Mesothelial cell of epicardium (in vitro differentiated cells): ENCODE results near the gene LTA4H. TPM values are rescaled to one million over a fixed set of nuclear protein-coding genes. Genes with fewer than 3 reads are reported as not detected.

ENCODE experiments used
- DNase-seq, 2 experiments: peaks; one replicate each; pipeline ENCODE4 v3.0.0; 2021; ENCODE audit warnings: low spot score in 2 of 2; ENCODE audit not compliant: unreplicated experiment in 2 of 2
- H3K27ac Mint-ChIP-seq: 2 replicates; pipeline ENCODE4 v1.8.0; 2021; ENCODE audit warnings: mixed read lengths
- H3K27me3 Mint-ChIP-seq: 2 replicates; pipeline ENCODE4 v1.8.0; 2021; ENCODE audit warnings: low read depth, mixed read lengths
- H3K36me3 Mint-ChIP-seq: 2 replicates; pipeline ENCODE4 v1.8.0; 2021; ENCODE audit warnings: mixed read lengths
- H3K4me1 Mint-ChIP-seq: 2 replicates; pipeline ENCODE4 v1.8.0; 2021; ENCODE audit warnings: mixed read lengths
- H3K4me3 Mint-ChIP-seq: 2 replicates; pipeline ENCODE4 v1.8.0; 2021; ENCODE audit warnings: mild to moderate bottlenecking, moderate library complexity, mixed read lengths
- H3K9me3 Mint-ChIP-seq: 2 replicates; pipeline ENCODE4 v1.8.0; 2021; ENCODE audit warnings: mixed read lengths
- total RNA-seq: library from RNA; stranded (reverse); gene quantifications from 3 replicates; pipeline ENCODE4 v1.2.1, GENCODE V29; 2021
- TF ChIP-seq, protein P1 (sequence below): fragments of 200-600 bp; sonication (generic); IDR thresholded peaks from one replicate; pipeline ENCODE4 v1.5.0; 2021; ENCODE audit warnings: antibody characterized with exemption; ENCODE audit not compliant: unreplicated experiment

The LTA4H gene
- total RNA-seq, 1 donor from 2014 or later = 95.5 TPM

DNA sequence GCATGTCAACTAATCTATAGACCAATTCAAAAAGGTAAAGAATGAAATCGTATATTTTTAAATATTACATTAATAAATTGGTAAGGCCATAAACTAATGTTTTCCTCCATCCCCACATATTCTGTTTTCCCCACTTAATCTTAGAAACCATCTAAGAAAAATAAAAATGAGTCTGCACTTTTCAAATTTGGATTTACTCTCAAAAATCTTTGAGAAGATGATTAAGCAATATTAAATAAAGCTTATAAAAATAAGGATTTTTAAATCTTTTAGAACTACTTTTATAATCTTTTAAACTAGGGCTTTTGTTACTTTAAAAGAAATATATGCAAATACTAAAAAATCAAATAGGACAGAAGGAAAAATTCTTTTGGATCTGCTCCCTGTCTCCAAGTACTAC lies 28.7 kb downstream of the LTA4H start:
- peaks cover 28% of the 10 kb centered on the region for H3K36me3 Mint-ChIP-seq
- no peaks in the 10 kb centered on the region for H3K4me1 Mint-ChIP-seq
- DNase-seq = no peak
- TF ChIP-seq, protein P1, sequence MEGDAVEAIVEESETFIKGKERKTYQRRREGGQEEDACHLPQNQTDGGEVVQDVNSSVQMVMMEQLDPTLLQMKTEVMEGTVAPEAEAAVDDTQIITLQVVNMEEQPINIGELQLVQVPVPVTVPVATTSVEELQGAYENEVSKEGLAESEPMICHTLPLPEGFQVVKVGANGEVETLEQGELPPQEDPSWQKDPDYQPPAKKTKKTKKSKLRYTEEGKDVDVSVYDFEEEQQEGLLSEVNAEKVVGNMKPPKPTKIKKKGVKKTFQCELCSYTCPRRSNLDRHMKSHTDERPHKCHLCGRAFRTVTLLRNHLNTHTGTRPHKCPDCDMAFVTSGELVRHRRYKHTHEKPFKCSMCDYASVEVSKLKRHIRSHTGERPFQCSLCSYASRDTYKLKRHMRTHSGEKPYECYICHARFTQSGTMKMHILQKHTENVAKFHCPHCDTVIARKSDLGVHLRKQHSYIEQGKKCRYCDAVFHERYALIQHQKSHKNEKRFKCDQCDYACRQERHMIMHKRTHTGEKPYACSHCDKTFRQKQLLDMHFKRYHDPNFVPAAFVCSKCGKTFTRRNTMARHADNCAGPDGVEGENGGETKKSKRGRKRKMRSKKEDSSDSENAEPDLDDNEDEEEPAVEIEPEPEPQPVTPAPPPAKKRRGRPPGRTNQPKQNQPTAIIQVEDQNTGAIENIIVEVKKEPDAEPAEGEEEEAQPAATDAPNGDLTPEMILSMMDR = no peak
- no peaks in the 10 kb centered on the region for H3K27me3 Mint-ChIP-seq
- H3K4me3 Mint-ChIP-seq = no peak overlapping the region
- no peak overlapping the region for H3K27ac Mint-ChIP-seq
- H3K9me3 Mint-ChIP-seq = no peaks in the 10 kb centered on the region

DNA sequence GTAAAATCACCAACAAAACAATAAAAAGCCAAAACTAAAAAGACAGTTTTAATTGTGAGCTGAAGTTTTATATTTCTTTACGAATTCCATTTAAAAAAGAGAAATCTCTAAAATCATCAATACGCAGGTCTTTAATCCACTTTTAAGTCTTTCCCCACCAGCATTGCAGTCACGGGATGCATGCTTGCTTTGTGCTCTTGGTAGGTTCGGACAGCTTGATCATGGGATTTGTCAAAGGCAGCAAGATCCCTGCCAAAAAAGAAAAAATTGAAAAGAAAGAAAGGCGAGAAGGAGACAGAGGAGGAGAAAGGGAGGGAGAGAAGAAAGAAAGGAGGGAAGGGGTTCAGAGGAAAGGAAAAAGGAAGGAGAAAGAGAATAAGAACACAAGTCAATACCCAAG lies 34.5 kb downstream of the LTA4H start:
- H3K27ac Mint-ChIP-seq = no peak overlapping the region
- peaks cover 16% of the 10 kb centered on the region for H3K36me3 Mint-ChIP-seq

DNA sequence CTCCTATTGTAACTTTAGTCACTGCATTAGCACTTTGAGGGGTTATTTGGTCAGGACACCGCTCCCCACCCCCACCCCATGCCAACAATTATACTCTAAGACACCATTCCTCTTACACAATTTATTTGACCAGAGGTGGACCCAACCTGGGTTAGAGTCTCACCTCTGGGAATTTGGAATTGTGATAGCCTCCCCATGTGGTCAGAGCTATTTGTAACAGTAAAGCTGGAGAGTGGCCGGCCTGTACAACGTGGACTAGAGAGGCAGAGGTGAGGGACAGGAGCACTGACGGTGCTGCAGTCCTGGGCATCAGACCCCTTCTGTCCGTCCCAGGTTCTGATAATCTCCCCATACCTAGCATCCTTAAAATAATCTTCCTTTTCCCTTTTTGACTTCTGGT lies 35.9 kb downstream of the LTA4H start:
- no peaks in the 10 kb centered on the region for H3K9me3 Mint-ChIP-seq
- no peak overlapping the region for H3K4me3 Mint-ChIP-seq
- H3K36me3 Mint-ChIP-seq = peaks cover 6% of the 10 kb centered on the region
- DNase-seq = no peak
- peaks cover 4% of the 10 kb centered on the region for H3K4me1 Mint-ChIP-seq
- no peak overlapping the region for H3K27ac Mint-ChIP-seq
- H3K27me3 Mint-ChIP-seq = no peaks in the 10 kb centered on the region
- TF ChIP-seq, protein P1 = no peak

More for the DNA sequence above, 34.5 kb downstream of the LTA4H start:
- no peaks in the 10 kb centered on the region for H3K27me3 Mint-ChIP-seq
- TF ChIP-seq, protein P1 = no peak
- H3K4me1 Mint-ChIP-seq = peaks cover 4% of the 10 kb centered on the region
- DNase-seq = no peak
- no peaks in the 10 kb centered on the region for H3K9me3 Mint-ChIP-seq
- H3K4me3 Mint-ChIP-seq = no peak overlapping the region

DNA sequence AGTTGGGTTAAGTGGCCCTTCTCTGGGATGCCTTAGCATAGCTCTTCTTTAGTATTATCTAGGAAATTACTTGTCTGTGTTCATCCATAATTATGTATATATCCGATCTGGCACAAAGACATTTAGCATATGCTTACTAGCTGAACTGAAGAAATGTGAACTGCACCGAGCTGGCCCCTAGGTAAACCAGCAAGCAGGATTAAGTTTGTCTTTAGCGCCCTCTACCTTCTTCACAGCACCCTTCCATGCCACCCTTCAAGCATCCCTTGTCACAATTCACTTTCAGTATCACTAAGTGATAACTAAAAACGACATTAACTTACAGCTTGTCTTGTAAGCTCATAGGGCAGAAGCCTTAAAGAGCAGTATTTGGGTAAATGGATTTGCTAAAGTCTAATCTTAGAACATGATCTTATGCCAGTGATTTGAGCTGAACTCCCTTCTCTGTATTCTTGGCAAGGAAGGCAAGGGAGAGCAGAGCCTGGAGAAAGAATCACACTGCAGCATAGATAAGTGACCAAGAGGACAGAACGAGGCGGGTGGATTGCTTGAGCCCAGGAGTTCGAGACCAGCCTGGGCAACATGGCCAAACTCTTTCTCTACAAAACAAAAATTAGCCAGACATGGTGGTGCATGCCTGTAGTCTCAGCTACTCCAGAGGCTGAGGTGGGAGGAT lies 36.6 kb downstream of the LTA4H start:
- no peak for DNase-seq
- Mint-ChIP-seq H3K36me3 (peaks cover 6% of the 10 kb centered on the region), H3K9me3 (no peaks in the 10 kb centered on the region), H3K27ac (no peak overlapping the region), H3K4me3 (no peak overlapping the region), H3K27me3 (no peaks in the 10 kb centered on the region), H3K4me1 (peaks cover 4% of the 10 kb centered on the region)
- TF ChIP-seq, protein P1 = no peak

DNA sequence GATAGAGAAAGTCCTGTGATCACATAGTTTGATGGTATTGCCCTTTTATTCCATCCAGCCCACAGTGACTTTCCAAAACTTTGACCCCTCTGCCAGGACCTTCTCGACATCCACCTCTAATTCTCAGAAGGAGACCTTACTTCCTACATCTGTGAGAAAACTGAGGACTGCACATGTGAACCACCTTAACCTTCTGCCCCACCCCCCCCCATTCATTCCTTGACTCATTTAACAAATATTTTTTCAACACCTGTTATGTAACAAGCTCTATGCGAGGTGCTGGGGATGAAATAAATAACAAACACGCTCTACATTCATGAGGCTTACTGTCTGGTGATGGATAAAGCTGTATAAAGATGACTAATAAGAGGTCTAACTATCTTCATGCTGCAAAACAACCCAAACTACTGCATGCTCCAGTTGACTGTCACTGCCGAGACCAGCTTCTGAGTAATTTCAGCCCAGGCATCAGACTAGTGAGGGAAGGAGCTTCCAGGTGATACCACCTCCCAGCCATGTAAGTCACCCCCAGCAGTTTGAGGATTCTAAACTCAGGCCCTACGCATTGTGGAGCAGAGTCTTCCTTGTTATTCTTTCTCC lies 37.4 kb downstream of the LTA4H start:
- no peaks in the 10 kb centered on the region for H3K9me3 Mint-ChIP-seq
- H3K27me3 Mint-ChIP-seq = peaks cover 2% of the 10 kb centered on the region

More for the DNA sequence above, 37.4 kb downstream of the LTA4H start:
- peaks cover 6% of the 10 kb centered on the region for H3K36me3 Mint-ChIP-seq
- TF ChIP-seq, protein P1 = no peak
- DNase-seq = no peak
- peaks cover 4% of the 10 kb centered on the region for H3K4me1 Mint-ChIP-seq
- H3K27ac Mint-ChIP-seq = no peak overlapping the region
- H3K4me3 Mint-ChIP-seq = no peak overlapping the region
